Epidermal melanocyte (primary cell): Measurements from ENCODE around the gene S100A14.

Experiments
- DNase-seq: peaks from one replicate; pipeline ENCODE4 v3.0.0; 2011; ENCODE audit warnings: low spot score; ENCODE audit not compliant: insufficient read length

S100A14 gene

DNA sequence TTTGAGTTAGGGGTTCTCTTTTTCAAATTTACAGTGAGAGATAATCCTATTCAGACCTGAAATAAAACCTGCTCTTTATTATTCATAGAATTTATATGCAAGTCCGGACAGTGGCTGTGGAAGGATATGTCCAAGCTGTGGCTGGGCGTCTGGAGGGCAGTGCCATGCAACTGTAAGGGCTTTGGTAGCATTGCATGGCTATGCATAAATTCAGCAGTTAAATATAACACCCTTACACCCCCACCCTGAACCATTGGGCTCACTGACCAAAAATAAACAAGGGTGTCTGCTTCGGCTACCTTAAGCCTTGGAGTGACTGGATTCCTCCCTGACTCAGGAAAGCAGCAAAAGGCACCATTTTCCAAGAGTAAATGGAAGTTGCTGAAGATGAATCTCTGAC lies 23.2 kb upstream of the S100A14 start:
- DNase-seq, result no peak

DNA sequence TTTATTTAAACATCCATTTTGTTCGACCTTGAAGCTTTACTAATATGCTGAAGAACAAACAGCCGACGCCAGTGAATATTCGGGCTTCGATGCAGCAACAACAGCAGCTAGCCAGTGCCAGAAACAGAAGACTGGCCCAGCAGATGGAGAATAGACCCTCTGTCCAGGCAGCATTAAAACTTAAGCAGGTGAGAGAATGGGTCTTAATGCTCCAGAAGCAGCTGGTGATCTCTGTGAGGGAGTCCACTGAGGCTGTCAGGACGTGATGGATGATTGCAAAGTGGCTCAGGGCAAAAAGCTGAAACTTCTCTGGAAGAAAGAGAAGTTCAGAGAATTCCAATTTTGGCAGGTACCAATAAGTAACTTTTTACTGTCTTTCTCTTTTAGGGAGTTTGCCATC lies 22.1 kb upstream of the S100A14 start:
- DNase-seq, result no peak

DNA sequence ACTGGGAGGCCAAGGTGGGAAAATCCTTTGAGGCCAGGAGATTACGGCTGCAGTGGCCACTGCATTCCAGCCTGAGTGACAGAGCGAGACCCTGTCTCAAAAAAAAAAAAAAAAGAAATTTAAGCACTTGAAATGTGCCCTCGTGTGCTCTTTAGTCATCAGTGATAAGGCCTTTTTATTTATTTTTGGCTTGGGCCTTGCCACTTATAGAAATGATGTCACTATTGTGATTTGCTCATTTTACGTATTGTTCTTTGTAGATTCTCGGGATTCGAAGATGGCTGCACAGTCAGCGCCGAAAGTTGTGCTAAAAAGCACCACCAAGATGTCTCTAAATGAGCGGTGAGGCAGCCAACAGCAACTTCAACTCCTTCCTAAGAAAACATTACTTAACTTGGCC lies 20.2 kb upstream of the S100A14 start:
- no peak for DNase-seq

DNA sequence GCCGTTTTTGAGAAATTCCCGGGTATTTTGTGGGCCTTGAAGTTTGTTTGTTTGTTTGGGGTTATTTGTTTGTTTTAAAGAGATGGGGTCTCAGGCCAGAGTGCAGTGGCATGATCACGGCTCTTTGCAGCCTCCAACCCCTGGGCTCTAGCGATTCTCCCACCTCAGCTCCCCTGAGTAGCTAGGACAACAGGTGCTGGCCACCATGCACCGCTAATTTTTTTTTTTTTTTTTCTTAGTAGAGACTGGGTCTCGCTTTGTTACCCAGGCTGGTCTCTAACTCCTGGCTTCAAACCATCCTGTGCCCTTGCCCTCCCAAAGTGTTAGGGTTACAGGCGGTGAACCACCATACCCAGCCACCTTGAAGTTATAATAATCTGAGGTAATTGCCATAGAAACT lies 19.7 kb upstream of the S100A14 start:
- DNase-seq, result no peak

DNA sequence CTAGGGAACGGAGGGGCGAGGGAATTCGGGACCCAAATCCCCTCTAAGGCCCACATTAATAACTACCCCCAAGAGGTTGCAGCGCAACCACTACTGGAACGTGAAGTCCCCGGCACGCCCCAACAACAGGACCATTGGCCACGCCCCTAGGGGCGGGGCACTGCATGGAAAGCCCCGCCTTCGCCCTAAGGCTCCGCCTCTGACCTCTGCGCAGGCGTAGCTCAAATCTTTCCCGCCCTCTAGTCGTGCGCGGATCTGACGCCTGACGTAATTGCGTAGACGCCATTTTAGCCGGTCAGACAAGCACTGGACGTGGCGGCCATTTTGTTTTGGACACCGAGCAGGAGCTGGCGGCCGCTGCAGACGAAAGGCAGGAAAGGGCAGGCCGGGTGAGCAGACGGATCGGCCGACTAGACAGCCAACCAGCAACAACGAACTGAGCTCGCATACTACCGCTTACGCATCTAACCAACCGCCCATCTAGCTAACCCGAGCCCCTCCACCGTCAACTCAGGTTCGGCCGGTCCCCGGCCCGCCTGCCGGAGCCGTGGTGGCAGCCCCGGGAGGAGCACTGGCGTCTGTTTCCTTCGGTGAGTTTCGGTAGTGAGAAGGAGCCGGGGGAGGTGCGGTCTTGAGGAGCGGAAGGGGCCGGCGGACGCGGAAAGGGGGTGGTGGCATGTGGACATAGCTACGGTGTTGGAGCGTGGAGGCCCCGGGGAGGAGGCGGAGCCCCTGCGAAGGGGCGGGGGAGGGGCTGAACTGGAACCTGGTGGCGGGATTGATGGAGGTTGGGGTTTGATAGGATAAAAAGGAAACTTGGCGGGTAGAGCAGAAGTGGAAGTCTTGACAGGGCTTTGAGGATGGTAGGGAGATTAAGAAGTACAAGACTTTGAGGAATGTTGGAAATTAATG lies 17.9 kb upstream of the S100A14 start, which contains the start of gene CHTOP:
Gene CHTOP, plus strand, starts transcription at position 313 of the 912 bp plus-strand sequence. CDS start 2,523 bp downstream, outside the sequence.
- DNase-seq, result peak; percentile 93

DNA sequence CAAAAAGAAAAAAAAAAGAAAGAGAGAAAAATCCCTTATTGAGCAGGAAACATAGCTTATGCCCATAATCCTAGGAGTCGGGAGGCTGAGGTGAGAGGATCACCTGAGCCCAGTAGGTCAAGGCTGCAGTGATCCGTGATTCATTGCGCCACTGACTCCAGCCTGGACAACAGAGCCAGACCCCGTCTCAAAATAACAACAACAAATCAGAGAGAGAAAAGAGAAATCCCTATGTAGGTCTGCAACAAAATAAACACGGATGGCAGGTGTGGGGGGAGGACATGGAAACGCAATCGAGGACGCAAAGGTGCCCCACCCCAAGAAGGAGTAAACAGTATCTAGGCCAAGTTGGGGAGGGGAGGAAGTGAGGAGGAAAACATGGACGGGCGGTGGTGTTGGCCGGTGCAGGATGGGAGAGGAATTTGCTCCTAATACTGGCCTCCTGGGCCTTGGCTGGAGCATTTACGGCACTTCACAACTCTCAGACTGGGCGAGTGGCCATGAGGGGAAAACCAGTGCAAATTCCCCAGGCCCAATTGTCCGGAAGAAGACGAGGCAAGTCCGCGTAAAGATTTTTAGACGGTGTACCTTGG lies 17.1 kb upstream of the S100A14 start:
- no peak for DNase-seq

DNA sequence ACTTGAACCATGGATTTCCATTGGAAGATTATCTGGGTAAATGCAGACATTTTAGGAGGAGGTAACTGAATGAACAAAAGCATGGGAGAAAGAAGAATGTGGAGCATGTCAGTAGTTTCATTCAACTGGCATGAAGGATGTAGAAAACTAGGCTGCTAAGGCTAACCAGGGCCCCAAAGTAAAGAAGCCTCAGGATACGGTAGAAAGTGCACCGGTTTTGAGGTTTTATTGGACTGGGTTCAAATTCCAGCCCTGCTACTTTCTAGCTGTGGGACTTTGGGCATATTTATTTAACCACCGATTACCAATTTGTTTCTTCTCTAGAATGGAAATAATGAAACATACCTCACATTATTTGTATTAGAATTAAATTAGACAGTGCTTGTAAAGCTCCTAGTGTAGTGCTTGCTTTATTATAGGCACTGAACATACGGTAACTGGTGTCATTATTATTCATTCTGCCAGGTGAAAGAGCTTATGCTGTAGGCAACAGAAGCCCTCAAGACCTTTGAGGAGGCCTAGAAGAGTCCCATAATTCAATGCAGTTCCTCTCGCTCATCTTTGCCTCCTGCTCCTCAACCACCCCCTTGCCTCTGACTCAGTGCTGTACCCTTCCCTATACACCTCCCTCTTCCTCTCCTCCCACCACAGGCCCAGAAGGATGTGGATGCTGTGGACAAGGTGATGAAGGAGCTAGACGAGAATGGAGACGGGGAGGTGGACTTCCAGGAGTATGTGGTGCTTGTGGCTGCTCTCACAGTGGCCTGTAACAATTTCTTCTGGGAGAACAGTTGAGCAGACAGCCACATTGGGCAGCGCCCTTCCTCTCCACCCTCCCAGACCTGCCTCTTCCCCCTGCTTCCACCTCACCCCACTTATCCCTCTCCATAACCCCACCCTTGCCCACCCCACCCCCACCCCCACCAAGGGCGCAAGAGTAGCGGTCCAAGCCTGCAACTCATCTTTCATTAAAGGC lies 15.2 kb upstream of the S100A14 start:
- DNase-seq, result no peak

DNA sequence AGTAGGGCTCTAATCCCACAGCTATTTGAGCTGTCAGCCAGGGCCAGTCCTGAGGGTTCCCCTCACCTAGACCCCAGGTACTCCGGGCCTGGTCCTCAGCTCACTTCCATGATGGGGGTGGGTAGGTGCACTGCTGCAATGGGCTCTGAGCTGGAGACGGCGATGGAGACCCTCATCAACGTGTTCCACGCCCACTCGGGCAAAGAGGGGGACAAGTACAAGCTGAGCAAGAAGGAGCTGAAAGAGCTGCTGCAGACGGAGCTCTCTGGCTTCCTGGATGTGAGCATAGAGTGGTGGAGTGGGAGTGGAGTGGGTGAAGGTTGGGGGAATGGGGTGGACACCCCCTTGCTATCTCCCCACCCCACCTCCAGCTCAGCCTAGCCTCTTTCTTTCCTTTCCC lies 14.3 kb upstream of the S100A14 start:
- DNase-seq, result no peak

DNA sequence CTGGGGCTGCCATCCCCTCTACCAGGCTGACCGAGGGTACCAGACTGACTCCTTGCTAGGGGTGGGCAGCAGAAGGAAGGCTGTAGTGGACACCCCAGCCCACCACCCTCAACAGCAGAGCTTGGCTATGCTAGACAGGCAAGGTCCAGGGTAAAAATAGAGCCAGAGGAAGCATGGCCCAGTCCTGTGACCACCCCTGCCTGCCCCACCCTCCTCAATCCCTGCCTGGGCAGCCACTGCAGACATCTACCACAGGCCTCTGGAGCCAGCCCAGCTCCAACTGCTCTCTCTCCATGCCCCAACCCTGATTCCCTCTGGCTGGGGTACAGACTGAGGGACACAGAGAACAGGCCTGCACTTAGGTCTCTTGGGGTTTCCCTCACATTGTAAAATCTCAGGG lies 13.8 kb upstream of the S100A14 start:
- DNase-seq, result no peak

DNA sequence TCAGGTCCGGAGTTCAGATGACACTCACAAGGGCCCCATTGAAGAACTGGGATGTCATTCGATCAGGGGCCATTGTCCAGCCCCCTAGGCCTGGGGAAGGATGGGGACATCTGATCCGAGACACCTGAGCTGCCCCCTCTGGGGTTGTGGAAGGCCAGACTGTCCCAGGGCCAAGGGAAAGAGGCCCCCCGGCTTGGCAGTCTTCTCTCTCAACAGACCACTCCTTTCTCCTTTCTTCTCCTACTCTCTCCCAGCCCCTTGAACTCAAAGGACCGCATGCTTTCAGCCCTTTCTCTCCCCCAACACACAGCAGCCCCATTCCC lies 13.2 kb upstream of the S100A14 start:
- no peak for DNase-seq

DNA sequence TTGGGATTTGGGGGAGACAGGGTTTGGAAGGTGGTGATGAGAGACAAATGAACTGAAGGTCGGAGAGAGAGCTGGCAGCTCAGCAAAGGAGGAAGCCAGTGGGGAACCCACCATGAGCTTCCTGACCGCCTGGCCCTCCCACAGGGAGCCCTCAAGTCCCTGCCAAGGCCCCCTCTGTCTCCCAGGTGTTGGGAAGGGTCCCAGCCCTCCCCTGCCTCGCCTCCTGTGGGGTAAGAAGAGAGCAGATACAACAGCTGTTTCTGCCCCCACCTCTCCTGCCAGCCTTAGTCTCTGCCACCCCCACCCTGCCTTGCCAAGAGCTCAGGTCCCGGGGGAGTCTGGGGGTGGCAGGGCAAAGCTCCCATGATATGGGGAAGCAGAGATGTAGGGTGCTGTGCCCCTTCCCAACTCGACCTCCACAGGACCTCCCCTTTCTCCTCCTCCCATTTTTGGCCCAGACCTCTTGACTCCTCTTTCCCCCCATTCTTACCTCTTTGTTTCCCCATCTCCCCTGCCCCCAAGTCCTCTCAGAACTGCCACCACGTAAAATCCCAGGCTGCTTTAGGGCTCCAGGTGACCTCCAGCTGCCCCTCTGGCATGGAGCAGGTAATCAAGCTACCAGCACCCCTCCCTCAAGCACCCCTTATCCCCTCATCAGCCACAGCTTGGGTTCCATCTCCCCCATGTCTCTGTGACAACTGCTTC lies 12.7 kb upstream of the S100A14 start:
- DNase-seq, result no peak

DNA sequence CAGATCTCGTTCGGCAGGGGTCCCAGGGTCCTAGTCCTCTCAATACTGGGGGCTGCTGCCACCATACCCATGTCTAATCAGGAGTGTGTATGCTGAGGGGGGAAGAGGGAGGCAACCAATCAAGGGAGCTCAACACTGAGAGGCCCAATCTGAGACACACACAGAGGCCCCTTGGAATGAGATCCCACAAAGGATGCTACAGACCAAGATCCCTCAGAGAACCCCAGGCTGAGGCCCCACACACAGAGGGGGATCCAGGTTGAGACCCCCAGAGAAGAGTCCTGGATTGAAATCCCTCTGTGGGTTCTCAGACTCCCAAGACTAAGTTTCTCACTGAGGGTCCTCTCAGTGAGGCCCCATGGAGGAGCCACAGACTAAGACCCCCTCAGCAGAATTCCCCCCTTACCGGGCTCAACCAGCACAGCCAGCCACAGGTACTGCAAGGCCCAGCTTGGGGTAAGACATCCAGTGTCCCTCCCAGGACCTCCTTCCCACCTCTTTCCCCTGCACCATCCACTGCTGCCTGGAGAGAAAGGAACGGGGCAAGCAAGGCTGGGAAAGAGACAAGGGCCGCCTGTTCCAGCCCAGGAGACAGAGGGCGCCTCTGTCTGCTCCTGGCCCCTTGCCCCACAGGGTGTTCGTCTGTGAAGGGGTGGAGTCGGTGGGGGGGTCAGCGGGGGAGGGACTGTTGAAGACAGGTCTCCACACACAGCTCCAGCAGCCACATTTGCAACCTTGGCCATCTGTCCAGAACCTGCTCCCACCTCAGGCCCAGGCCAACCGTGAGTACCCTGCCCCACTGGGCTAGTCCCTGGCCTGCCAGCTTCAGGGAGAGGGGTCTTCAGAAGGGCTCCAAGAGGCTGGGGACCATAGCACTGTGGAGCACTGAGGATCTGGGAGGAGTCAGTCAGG lies 11.8 kb upstream of the S100A14 start, which contains the start of gene S100A1:
Gene S100A1, plus strand, starts transcription at position 720 of the 912 bp plus-strand sequence. CDS start 2,088 bp downstream, outside the sequence.
- DNase-seq, result no peak

DNA sequence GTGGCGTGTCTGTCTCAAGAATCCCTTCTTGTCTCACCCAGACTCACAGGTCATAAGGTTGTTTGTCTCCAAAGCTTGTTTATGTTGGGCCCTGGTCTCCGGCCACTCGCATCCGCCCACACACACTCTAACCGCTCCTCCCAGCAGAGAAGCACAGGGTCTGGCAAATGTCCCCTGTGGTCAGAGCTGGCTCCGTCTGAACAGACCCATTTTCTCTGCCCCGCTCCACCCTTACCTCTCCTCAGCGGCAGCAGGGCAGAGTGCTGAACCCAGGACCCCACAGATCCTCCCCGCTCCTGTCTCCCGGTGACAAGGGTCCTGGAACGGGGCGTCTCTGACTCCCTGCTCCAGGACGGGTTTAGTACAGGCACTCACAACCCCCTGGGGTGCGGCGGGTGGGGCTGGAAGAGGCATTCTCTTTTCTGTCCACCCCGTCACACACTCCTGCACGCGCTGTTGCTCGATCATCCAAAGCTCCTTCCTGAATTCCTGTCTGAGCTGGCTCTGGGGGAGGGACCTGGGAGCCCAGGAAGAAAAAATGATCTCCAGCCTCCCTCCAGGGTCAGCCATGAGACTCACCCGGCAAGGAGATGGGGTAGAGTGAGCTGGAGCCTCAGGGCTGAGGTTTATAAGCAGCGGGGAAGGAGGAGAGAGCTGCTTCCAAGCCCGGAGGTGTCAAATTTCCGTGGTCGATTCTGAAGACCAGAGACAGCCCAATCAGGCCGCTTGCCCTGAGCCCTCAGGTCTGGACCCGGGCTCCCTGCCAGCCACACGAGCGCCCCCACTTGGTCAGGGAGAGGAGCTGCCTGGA lies 11.0 kb upstream of the S100A14 start, which contains the start of gene S100A13:
Gene S100A13, minus strand, starts transcription at position 602 of the 811 bp plus-strand sequence. CDS start 1,033 bp downstream, outside the sequence.
- DNase-seq, result peak; percentile 83

DNA sequence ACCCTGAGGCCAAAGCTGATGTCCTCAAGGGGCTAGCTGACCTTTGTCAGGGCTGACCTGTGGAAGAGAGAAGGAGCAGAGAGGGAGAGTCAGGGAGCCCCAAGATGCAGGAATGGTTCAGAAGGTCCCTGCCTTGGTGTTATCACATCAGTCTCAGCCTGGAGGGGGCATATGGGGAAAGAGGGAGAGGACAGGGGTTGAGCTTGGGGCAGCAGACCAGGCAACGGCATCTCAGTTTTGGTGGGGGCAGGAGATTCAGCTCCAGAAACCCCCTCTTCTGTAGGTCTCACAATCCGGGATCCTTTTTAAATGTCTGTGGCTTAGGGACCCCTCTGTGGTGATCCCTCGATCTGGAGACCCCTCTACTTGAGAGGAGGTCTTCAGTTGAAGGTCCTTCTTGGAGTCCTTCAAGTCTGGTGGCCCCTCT lies 10.4 kb upstream of the S100A14 start:
- no peak for DNase-seq

DNA sequence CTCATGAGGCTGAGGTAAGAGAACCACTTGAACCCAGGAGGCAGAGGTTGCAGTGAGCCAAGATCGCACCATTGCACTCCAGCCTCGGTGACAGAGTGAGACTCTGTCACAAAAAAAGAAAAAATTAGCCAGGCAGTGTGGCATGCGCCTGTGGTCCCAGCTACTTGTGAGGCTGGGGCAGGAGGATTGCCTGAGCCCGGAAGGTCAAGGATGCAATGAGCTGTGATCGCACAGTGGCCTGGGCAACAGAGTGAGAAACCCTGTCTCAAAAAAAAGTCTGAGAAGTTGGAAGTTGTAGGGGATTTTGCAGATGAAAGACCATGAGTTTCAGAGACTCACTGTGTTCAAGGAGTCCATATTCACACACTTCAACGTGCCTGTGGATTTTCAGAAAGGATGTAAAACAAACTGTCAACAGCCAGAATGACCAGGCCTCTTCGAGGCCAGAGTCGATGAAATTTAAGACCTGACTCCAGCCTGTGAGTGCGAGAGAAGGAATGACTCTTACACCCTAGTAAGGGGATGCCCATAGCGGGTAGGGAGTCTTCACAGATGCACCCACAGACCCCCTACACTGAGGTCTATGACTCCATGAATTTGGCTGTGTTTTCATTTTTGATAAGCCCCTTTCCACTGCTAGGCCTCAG lies 9.0 kb upstream of the S100A14 start:
- no peak for DNase-seq

DNA sequence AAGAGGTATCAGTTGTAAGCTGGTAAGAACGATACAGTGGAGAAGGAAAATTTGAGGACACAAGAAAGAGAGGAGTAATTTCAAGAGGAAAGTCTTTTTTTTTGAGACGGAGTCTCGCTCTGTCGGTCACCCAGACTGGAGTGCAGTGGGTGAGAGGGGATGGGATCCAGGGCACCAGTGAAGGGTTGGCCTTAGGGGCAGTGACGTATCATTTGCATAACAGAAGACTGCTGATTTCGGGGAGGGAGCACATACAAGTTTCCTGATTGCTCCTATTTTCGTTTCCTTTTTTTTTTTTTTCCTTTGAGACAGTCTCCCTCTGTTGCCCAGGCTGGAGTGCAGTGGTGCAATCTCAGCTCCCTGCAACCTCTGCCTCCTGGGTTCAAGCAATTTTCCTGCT lies 7.0 kb upstream of the S100A14 start:
- DNase-seq, result no peak

DNA sequence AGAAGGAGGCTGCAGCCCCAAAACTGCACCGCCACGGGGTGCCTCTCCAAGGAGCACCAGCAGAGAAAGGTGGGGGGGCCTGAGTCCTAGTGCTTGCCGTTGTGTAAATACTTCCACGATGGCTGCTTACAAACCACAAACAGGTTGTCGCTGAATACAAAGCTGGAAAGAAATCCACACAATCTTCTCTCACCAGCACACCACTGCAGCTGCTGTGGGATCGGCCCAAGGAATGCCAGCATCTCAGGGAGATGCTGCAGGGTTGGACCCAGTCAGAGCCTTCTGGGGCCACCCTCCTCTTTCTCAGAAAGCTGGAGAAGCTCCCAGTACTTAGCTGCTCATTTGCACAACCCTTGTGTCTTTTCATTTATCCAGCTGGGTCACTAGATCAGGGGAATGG lies 3.0 kb upstream of the S100A14 start:
- no peak for DNase-seq

DNA sequence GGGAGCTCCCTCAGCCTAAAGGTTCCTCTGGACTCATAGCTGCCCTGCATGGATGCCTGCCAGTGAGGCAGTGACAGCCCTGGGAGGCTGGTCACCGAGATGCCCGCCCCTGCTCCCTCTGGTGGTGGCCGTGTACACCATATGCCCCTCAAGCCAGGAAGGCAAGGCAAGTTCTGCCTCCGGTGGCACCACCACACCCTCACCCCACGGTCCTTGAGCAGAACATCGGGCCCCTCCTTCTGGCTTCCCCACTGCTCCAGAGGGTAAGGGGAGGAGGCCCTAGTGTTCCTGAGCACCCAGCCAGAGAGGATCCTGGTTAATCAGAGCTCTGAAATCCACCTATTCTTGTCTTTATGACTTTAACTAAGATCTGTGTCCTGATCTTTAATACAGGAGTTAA lies 1.5 kb upstream of the S100A14 start:
- no peak for DNase-seq
